ENCODE data around the gene KCNMB2. TPM values are rescaled to one million over a fixed set of nuclear protein-coding genes. Genes with fewer than 3 reads are reported as not detected.

Gene KCNMB2
- total and polyA plus RNA-seq, 2 experiments from 2014 or later = not detected

GRCh38 chr3:178705925-178706324 is 169.7 kb downstream of the KCNMB2 start:
- H3F3A ChIP-seq (ENCODE audit: insufficient read depth) = no peaks in the 10 kb centered on the region
- WGBS, 2 experiments (ENCODE audit: low coverage in 1 of 2, low lambda C conversion rate in 2 of 2, missing lambda C conversion rate in 2 of 2) = 5 to 8% methylated on average over 4 of the region's 4 CpGs
- H3K9me2 ChIP-seq (ENCODE audit: insufficient read depth) = no peaks in the 10 kb centered on the region
- H3K4me1 ChIP-seq (ENCODE audit: insufficient read depth) = no peaks in the 10 kb centered on the region
- H4K20me1 ChIP-seq (ENCODE audit: insufficient read depth) = no peaks in the 10 kb centered on the region
- in situ Hi-C loops (cut with MboI) = no loop called here
- H3K27me3 ChIP-seq (replicated peaks; ENCODE audit: insufficient read depth) = no peaks in the 10 kb centered on the region
- no peak for TF ChIP-seq EZH2 (IDR thresholded peaks at IDR 0.05; ENCODE audit: insufficient read depth, poor library complexity, severe bottlenecking)
- TF ChIP-seq EZH2phosphoT487 (IDR thresholded peaks at IDR 0.05; ENCODE audit: insufficient read depth, low read depth) = no peak
- no peak overlapping the region for H3K9ac ChIP-seq
- DNase-seq = no peak
- no peaks in the 10 kb centered on the region for H3K9me3 ChIP-seq (ENCODE audit: low read depth)
- H2AFZ ChIP-seq = no peak overlapping the region
- H3K36me3 ChIP-seq (ENCODE audit: low read depth) = no peaks in the 10 kb centered on the region
- H3K4me3 ChIP-seq = no peak overlapping the region
- no peak overlapping the region for H3K4me2 ChIP-seq (ENCODE audit: unreplicated experiment)
- no peaks in the 10 kb centered on the region for H3K79me2 ChIP-seq (ENCODE audit: insufficient read depth)
- no peak overlapping the region for H3K27ac ChIP-seq

GRCh38 chr3:178706411-178706810 is 170.2 kb downstream of the KCNMB2 start:
- TF ChIP-seq EZH2phosphoT487 (IDR thresholded peaks at IDR 0.05; ENCODE audit: insufficient read depth, low read depth) = no peak
- TF ChIP-seq EZH2 (IDR thresholded peaks at IDR 0.05; ENCODE audit: insufficient read depth, poor library complexity, severe bottlenecking) = no peak
- 21 to 23% methylated on average over 2 of the region's 2 CpGs for WGBS, 2 experiments (ENCODE audit: low coverage in 1 of 2, low lambda C conversion rate in 2 of 2, missing lambda C conversion rate in 2 of 2)
- H3K4me2 ChIP-seq (ENCODE audit: unreplicated experiment) = no peak overlapping the region

GRCh38 chr3:178707311-178708031 is 171.2 kb downstream of the KCNMB2 start:
- H3K9me3 ChIP-seq (ENCODE audit: low read depth) = no peaks in the 10 kb centered on the region
- no peak overlapping the region for H3K9ac ChIP-seq
- TF ChIP-seq EZH2 (IDR thresholded peaks at IDR 0.05; ENCODE audit: insufficient read depth, poor library complexity, severe bottlenecking) = no peak
- TF ChIP-seq EZH2phosphoT487 (IDR thresholded peaks at IDR 0.05; ENCODE audit: insufficient read depth, low read depth) = no peak
- H2AFZ ChIP-seq = no peak overlapping the region
- H3K79me2 ChIP-seq (ENCODE audit: insufficient read depth) = no peaks in the 10 kb centered on the region
- no peak overlapping the region for H3K4me3 ChIP-seq
- in situ Hi-C loops (cut with MboI) = no loop called here
- H3F3A ChIP-seq (ENCODE audit: insufficient read depth) = no peaks in the 10 kb centered on the region
- no peaks in the 10 kb centered on the region for H3K9me2 ChIP-seq (ENCODE audit: insufficient read depth)
- H3K4me1 ChIP-seq (ENCODE audit: insufficient read depth) = no peaks in the 10 kb centered on the region
- H4K20me1 ChIP-seq (ENCODE audit: insufficient read depth) = no peaks in the 10 kb centered on the region
- no peak overlapping the region for H3K27ac ChIP-seq
- no peaks in the 10 kb centered on the region for H3K27me3 ChIP-seq (replicated peaks; ENCODE audit: insufficient read depth)
- no peaks in the 10 kb centered on the region for H3K36me3 ChIP-seq (ENCODE audit: low read depth)
- DNase-seq = no peak
- WGBS, 2 experiments (ENCODE audit: low coverage in 1 of 2, low lambda C conversion rate in 2 of 2, missing lambda C conversion rate in 2 of 2) = 14 to 17% methylated on average over 3 of the region's 3 CpGs
- no peak overlapping the region for H3K4me2 ChIP-seq (ENCODE audit: unreplicated experiment)

More at GRCh38 chr3:178706411-178706810, 170.2 kb downstream of the KCNMB2 start:
- Histone ChIP-seq H3K9me2 (ENCODE audit: insufficient read depth) (no peaks in the 10 kb centered on the region), H3K27ac (no peak overlapping the region), H3K27me3 (replicated peaks; ENCODE audit: insufficient read depth) (no peaks in the 10 kb centered on the region), H3K9me3 (ENCODE audit: low read depth) (no peaks in the 10 kb centered on the region), H3K4me3 (no peak overlapping the region), H3K79me2 (ENCODE audit: insufficient read depth) (no peaks in the 10 kb centered on the region), H2AFZ (no peak overlapping the region), H3K4me1 (ENCODE audit: insufficient read depth) (no peaks in the 10 kb centered on the region), H4K20me1 (ENCODE audit: insufficient read depth) (no peaks in the 10 kb centered on the region), H3F3A (ENCODE audit: insufficient read depth) (no peaks in the 10 kb centered on the region), H3K9ac (no peak overlapping the region), H3K36me3 (ENCODE audit: low read depth) (no peaks in the 10 kb centered on the region)
- DNase-seq = no peak
- in situ Hi-C loops (cut with MboI) = no loop called here

- no peaks in the 10 kb centered on the region for H3K9me2 ChIP-seq (ENCODE audit: insufficient read depth)
- no peaks in the 10 kb centered on the region for H3K9me3 ChIP-seq (ENCODE audit: low read depth)
- H3K27me3 ChIP-seq (replicated peaks; ENCODE audit: insufficient read depth) = no peaks in the 10 kb centered on the region
- H3K79me2 ChIP-seq (ENCODE audit: insufficient read depth) = no peaks in the 10 kb centered on the region
- no peak overlapping the region for H3K4me2 ChIP-seq (ENCODE audit: unreplicated experiment)
- no peak overlapping the region for H2AFZ ChIP-seq
- 2 to 6% methylated on average over 6 of the region's 6 CpGs for WGBS, 2 experiments (ENCODE audit: low coverage in 1 of 2, low lambda C conversion rate in 2 of 2, missing lambda C conversion rate in 2 of 2)
- no peak overlapping the region for H3K4me3 ChIP-seq
- no peak overlapping the region for H3K9ac ChIP-seq
- TF ChIP-seq EZH2phosphoT487 (IDR thresholded peaks at IDR 0.05; ENCODE audit: insufficient read depth, low read depth) = no peak
- no peak for TF ChIP-seq EZH2 (IDR thresholded peaks at IDR 0.05; ENCODE audit: insufficient read depth, poor library complexity, severe bottlenecking)
- no peaks in the 10 kb centered on the region for H4K20me1 ChIP-seq (ENCODE audit: insufficient read depth)
- DNase-seq = no peak
- no peaks in the 10 kb centered on the region for H3F3A ChIP-seq (ENCODE audit: insufficient read depth)
- H3K27ac ChIP-seq = no peak overlapping the region
- H3K36me3 ChIP-seq (ENCODE audit: low read depth) = no peaks in the 10 kb centered on the region
- in situ Hi-C loops (cut with MboI) = no loop called here
- H3K4me1 ChIP-seq (ENCODE audit: insufficient read depth) = no peaks in the 10 kb centered on the region
Measured at GRCh38 chr3:178709051-178709450, 172.8 kb downstream of the KCNMB2 start.

Data from GM23248 (cell line).